ENCODE measurements around the gene GRK6. TPM values are rescaled to one million over a fixed set of nuclear protein-coding genes. Genes with fewer than 3 reads are reported as not detected.
A peak's percentile ranks its signal among the peaks of the same experiment; 100 is the strongest.

The GRK6 gene
- total RNA-seq (2014; rRNA removed; shearing (Covaris generic); ENCODE audit: low replicate concordance) = 60.9 and 65.2 TPM in 2 replicates

- DNase-seq (ENCODE audit: low read depth) = peak; percentile 56
- in situ Hi-C loops (cut with HindIII; ENCODE audit: low pct_unique_long_range_greater_than_20kb, low sequenced_read_pairs) = no loop called here
Observed at GRCh38 chr5:177426566-177427210, at the start of gene GRK6. TSS of gene GRK6 (plus strand) at chr5:177426676. CDS start at chr5:177426846, 170 bp downstream.

GRCh38 chr5:177377851-177378776 lies 48.4 kb upstream of the GRK6 start:
- in situ Hi-C loops (cut with HindIII; ENCODE audit: low pct_unique_long_range_greater_than_20kb, low sequenced_read_pairs) = no loop called here

GRCh38 chr5:177378884-177379883 lies 47.3 kb upstream of the GRK6 start:
- in situ Hi-C loops (cut with HindIII; ENCODE audit: low pct_unique_long_range_greater_than_20kb, low sequenced_read_pairs) = no loop called here
- DNase-seq (ENCODE audit: low read depth) = peak; percentile 93

More at GRCh38 chr5:177377851-177378776, 48.4 kb upstream of the GRK6 start:
- DNase-seq (ENCODE audit: low read depth) = no peak

- in situ Hi-C loops (cut with HindIII; ENCODE audit: low pct_unique_long_range_greater_than_20kb, low sequenced_read_pairs) = no loop called here
- DNase-seq (ENCODE audit: low read depth) = no peak
Observed at GRCh38 chr5:177380805-177381126, 45.7 kb upstream of the GRK6 start.

GRCh38 chr5:177382423-177383029 lies 44.0 kb upstream of the GRK6 start:
- DNase-seq (ENCODE audit: low read depth) = no peak
- in situ Hi-C loops (cut with HindIII; ENCODE audit: low pct_unique_long_range_greater_than_20kb, low sequenced_read_pairs) = no loop called here

- in situ Hi-C loops (cut with HindIII; ENCODE audit: low pct_unique_long_range_greater_than_20kb, low sequenced_read_pairs) = no loop called here
- no peak for DNase-seq (ENCODE audit: low read depth)
Observed at GRCh38 chr5:177383181-177383580, 43.3 kb upstream of the GRK6 start.

GRCh38 chr5:177384134-177384533 lies 42.3 kb upstream of the GRK6 start, which contains the start of gene SLC34A1:
TSS of gene SLC34A1 (plus strand) at chr5:177384434. CDS start at chr5:177385742, 1,308 bp downstream.
- in situ Hi-C loops (cut with HindIII; ENCODE audit: low pct_unique_long_range_greater_than_20kb, low sequenced_read_pairs) = no loop called here
- no peak for DNase-seq (ENCODE audit: low read depth)

- in situ Hi-C loops (cut with HindIII; ENCODE audit: low pct_unique_long_range_greater_than_20kb, low sequenced_read_pairs) = no loop called here
- no peak for DNase-seq (ENCODE audit: low read depth)
Observed at GRCh38 chr5:177385720-177386119, 40.8 kb upstream of the GRK6 start.

GRCh38 chr5:177386542-177386941 lies 39.9 kb upstream of the GRK6 start:
- DNase-seq (ENCODE audit: low read depth) = no peak
- in situ Hi-C loops (cut with HindIII; ENCODE audit: low pct_unique_long_range_greater_than_20kb, low sequenced_read_pairs) = no loop called here

- DNase-seq (ENCODE audit: low read depth) = peak; percentile 40
- in situ Hi-C loops (cut with HindIII; ENCODE audit: low pct_unique_long_range_greater_than_20kb, low sequenced_read_pairs) = no loop called here
Observed at GRCh38 chr5:177387405-177387804, 39.1 kb upstream of the GRK6 start.

- no peak for DNase-seq (ENCODE audit: low read depth)
- in situ Hi-C loops (cut with HindIII; ENCODE audit: low pct_unique_long_range_greater_than_20kb, low sequenced_read_pairs) = no loop called here
Observed at GRCh38 chr5:177388521-177389052, 37.9 kb upstream of the GRK6 start.

- DNase-seq (ENCODE audit: low read depth) = peak; percentile 94
- in situ Hi-C loops (cut with HindIII; ENCODE audit: low pct_unique_long_range_greater_than_20kb, low sequenced_read_pairs) = no loop called here
Observed at GRCh38 chr5:177389241-177390169, 37.0 kb upstream of the GRK6 start.

GRCh38 chr5:177390363-177391300 lies 35.8 kb upstream of the GRK6 start:
- peak; percentile 92 for DNase-seq (ENCODE audit: low read depth)
- in situ Hi-C loops (cut with HindIII; ENCODE audit: low pct_unique_long_range_greater_than_20kb, low sequenced_read_pairs) = no loop called here

GRCh38 chr5:177392765-177393164 lies 33.7 kb upstream of the GRK6 start:
- in situ Hi-C loops (cut with HindIII; ENCODE audit: low pct_unique_long_range_greater_than_20kb, low sequenced_read_pairs) = no loop called here

GRCh38 chr5:177393206-177393765 lies 33.2 kb upstream of the GRK6 start:
- in situ Hi-C loops (cut with HindIII; ENCODE audit: low pct_unique_long_range_greater_than_20kb, low sequenced_read_pairs) = no loop called here
- no peak for DNase-seq (ENCODE audit: low read depth)

More at GRCh38 chr5:177392765-177393164, 33.7 kb upstream of the GRK6 start:
- no peak for DNase-seq (ENCODE audit: low read depth)
